Heart left ventricle (tissue), 16 donors: ENCODE measurements around the gene AKAP13. TPM values are rescaled to one million over a fixed set of nuclear protein-coding genes. Genes with fewer than 3 reads are reported as not detected.
"Not testable (repeated sequence)": the region's sequence is repeated elsewhere in the genome, so short reads cannot be mapped to it uniquely, and the experiment has no call there.

Source experiments
- ATAC-seq, 4 donors: fragments of 200-7000 bp; cut with Tn5 transposase; one replicate each; pipeline ENCODE4 v1.9.1; 2020 to 2022; ENCODE audit warnings: moderate library complexity in 4 of 4, mild to moderate bottlenecking in 3 of 4, moderate number of reproducible peaks in 1 of 4
- DNase-seq, 5 donors: peaks; one replicate each; pipeline ENCODE4 v3.0.0-alpha.2; 2020
- H3K27ac ChIP-seq, 12 donors: fragments of 200-600 bp; sonication (generic) in 4 of 12; one replicate each; pipeline versions ENCODE4 v1.5.0 to v1.8.0; 2016 to 2022; ENCODE audit warnings: mild to moderate bottlenecking in 2 of 12
- H3K27me3 ChIP-seq, 9 donors: fragments of 200-600 bp; sonication (generic) in 2 of 9; one replicate each; pipeline versions ENCODE4 v1.5.1 to v1.8.0; 2016 to 2022; ENCODE audit warnings: mild to moderate bottlenecking in 3 of 9
- H3K36me3 ChIP-seq, 9 donors: fragments of 200-600 bp; sonication (generic) in 2 of 9; one replicate each; pipeline versions ENCODE4 v1.5.0 to v1.8.0; 2018 to 2022; ENCODE audit warnings: mild to moderate bottlenecking in 2 of 9
- H3K4me1 ChIP-seq, 12 donors: fragments of 200-600 bp; sonication (generic) in 4 of 12; one replicate each; pipeline versions ENCODE4 v1.5.0 to v1.8.0; 2016 to 2022; ENCODE audit warnings: mild to moderate bottlenecking in 3 of 12
- H3K4me3 ChIP-seq, 12 donors: fragments of 200-600 bp; sonication (generic) in 4 of 12; one replicate each; pipeline versions ENCODE4 v1.5.0 to v1.8.0; 2017 to 2022; ENCODE audit warnings: mild to moderate bottlenecking in 9 of 12, moderate library complexity in 4 of 12
- H3K9me3 ChIP-seq, 12 donors: fragments of 200-600 bp; sonication (generic) in 4 of 12; one replicate each; pipeline versions ENCODE4 v1.5.0 to v1.8.0; 2016 to 2022; ENCODE audit warnings: mild to moderate bottlenecking in 1 of 12
- POLR2A ChIP-seq, 2 donors: fragments of 450-650 bp; IDR thresholded peaks; one replicate each; pipeline ENCODE4 v1.6.1; 2017; ENCODE audit warnings: antibody characterized with exemption in 2 of 2, mild to moderate bottlenecking in 2 of 2, moderate library complexity in 2 of 2
- WGBS, 4 donors: extraction: QIAGEN DNeasy Blood & Tissue Kit in 2 of 4; methylation state at CpG; one replicate each; pipeline versions ENCODE4 v1.1.5 to v1.1.7; 2013 to 2018; 5-methylcytosine and 5-hydroxymethylcytosine counted together
- intact Hi-C, 10 donors: fragments of 100-400 bp; cut with DNase I; formaldehyde crosslinking; loops; one replicate each; pipeline versions ENCODE4 v1.11.1 to v1.14.2; 2022
- polyA plus RNA-seq, 2 donors: library from polyadenylated mRNA; stranded (reverse); fragments of 200-250 nt; gene quantifications; one replicate each; pipeline ENCODE4 v1.2.3, GENCODE V29; 2013
- total RNA-seq, 9 donors: library from RNA; depleted of rRNA in 2 of 9; stranded (reverse); fragments of >200 nt in 2 of 9; fragmentation: NEBNext Ultra II Directional in 3 of 9; extraction: Animal tissue kit (Norgen Biotek cat#: 25700) in 3 of 9; gene quantifications; one replicate each; pipeline versions ENCODE4 v1.1.0 to v1.2.4, GENCODE V29; 2016 to 2023
- TF ChIP-seq, protein P1 (sequence below), 12 donors: fragments of 200-600 bp; sonication (generic) in 4 of 12; IDR thresholded peaks; one replicate each; pipeline versions ENCODE4 v1.5.0 to v1.8.0; 2018 to 2022; ENCODE audit warnings: antibody characterized with exemption in 12 of 12, mild to moderate bottlenecking in 5 of 12
- donor health status: ischemic (EF 13 %, LVEDD 7.1; RV severe dilation, severe dysfunction).
- donor health status: healthy with polysubstance abuse.
- donor health status: DM: no; HTN: yes; CAD: no.
- donor health status: DM: no; HTN: no; CAD: no.
- donor health status: ischemic (EF 25% LVEDD 6.9; RV normal size, moderate dysfunction).
- donor health status: ischemic (EF 25% LVEDD 5.7; RV mildly dilated, moderate dysfunction).
- donor health status: healthy.
- donor health status: DM: yes; HTN: yes; CAD: no.
- donor health status: ischemic (EF 35%, LVEDD 5.7; RV mildly dilated, moderate dysfunction).
- donor health status: nonischemic (EF 11% LVEDD 7.7; RV severe dilation, severe dysfunction).
- donor health status: DM: yes; HTN: yes; CAD: no.
- donor health status: PGD.
- donor health status: ischemic (EF 29% LVEDD 5.4; RV normal size, mild dysfunction).
- donor health status: nonischemic (EF 23%, LVEDD 6.1; RV moderate dilation, normal function).

The AKAP13 gene
- total and polyA plus RNA-seq, 11 donors = 124 to 598 (median 340) TPM

DNA sequence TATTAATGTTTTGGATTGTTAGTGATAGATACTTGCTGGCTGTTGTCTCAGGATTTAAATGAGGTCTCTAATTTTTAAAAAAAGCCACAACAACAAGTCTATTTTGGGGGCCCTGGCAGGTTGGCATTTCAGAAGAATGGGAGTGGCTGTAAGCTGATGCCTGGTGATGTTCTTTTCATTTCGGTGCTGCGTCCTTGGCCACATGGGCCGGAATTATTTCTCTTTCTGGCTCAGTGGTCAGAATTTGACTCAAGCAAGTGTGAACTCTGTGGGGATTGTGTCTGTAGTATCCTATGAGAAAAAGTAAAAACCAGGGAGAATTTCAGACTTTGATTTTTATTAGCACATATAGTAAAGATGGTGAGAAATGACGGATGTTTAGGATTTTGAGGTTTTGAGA, 203.0 kb downstream of the AKAP13 start:
- ATAC-seq = peak; percentile 4 to 32 (median 11)
- TF ChIP-seq, protein P1, sequence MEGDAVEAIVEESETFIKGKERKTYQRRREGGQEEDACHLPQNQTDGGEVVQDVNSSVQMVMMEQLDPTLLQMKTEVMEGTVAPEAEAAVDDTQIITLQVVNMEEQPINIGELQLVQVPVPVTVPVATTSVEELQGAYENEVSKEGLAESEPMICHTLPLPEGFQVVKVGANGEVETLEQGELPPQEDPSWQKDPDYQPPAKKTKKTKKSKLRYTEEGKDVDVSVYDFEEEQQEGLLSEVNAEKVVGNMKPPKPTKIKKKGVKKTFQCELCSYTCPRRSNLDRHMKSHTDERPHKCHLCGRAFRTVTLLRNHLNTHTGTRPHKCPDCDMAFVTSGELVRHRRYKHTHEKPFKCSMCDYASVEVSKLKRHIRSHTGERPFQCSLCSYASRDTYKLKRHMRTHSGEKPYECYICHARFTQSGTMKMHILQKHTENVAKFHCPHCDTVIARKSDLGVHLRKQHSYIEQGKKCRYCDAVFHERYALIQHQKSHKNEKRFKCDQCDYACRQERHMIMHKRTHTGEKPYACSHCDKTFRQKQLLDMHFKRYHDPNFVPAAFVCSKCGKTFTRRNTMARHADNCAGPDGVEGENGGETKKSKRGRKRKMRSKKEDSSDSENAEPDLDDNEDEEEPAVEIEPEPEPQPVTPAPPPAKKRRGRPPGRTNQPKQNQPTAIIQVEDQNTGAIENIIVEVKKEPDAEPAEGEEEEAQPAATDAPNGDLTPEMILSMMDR (IDR thresholded peaks at IDR 0.05) = no peak
- peak in 1 of 2 donors; percentile 29 for TF ChIP-seq POLR2A (IDR thresholded peaks at IDR 0.05)
- Histone ChIP-seq H3K4me1 (peaks cover 23 to 95% (median 81%) of the 10 kb centered on the region in 12 donors), H3K27me3 (no peaks in the 10 kb centered on the region), H3K36me3 (peaks cover 0 to 52% (median 46%) of the 10 kb centered on the region in 9 donors), H3K4me3 (peak overlapping the region; percentile 29 to 66 (median 53)), H3K27ac (peak overlapping the region; percentile 82 to 96 (median 88)), H3K9me3 (no peaks in the 10 kb centered on the region)
- DNase-seq = peak in 4 of 5 donors; percentile 46 to 55 (median 48)
- 14 to 31% (median 24%) methylated on average over 4 of the region's 4 CpGs for WGBS, 4 donors
- intact Hi-C loops = loop anchor here in 7 of 10 donors (2.0 to 10.0 kb wide), 11 partner anchors 39 to 251 kb away; no protein-coding TSS in a partner anchor

DNA sequence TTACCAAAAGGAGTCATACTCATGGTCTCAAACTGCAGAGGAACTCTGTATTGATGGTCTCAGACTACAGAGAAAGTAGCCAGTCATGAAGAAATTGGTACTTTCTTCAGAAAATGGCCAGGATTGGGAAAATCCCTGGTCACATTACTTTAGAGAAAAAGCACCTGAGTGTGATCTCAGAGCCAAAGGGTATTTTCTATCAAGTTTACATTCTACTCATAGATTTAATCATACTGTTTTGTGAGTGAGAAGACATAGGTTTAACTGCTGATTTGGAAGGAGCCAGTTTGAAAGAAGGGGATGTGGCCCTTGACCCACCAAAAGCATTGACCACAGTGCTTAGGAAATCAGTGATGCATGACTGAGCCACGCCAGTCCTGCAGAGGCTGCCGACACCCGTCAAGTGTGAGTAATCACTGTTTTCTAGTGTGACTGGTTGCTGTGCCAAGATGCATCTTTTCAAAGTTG, 203.6 kb downstream of the AKAP13 start:
- WGBS, 4 donors = 24 to 36% (median 28%) methylated on average over 3 of the region's 3 CpGs

DNA sequence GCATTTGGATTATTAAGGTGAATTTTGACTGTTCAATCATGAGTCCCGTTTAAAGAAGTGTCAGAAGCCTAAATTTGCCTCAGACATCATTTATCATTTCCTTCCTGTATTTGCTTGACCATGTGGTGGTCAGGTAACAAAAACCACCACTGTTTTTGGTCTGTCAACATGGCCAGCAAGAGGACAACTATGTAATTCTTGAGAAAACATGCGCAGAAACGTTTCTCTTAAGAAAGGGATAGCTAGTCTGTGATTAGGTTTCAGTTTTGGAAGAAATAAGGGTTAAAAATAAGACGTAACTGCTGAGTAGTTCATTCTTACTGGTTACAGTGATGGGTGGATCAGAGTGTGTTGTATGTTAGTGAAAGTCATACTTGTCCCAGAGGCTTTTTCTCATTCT, 204.5 kb downstream of the AKAP13 start:
- TF ChIP-seq, protein P1 (IDR thresholded peaks at IDR 0.05) = no peak
- TF ChIP-seq POLR2A (IDR thresholded peaks at IDR 0.05) = no peak
- peaks cover 0 to 54% (median 41%) of the 10 kb centered on the region in 9 donors for H3K36me3 ChIP-seq
- H3K27ac ChIP-seq = peak overlapping the region in 11 of 12 donors; percentile 9 to 96 (median 88)
- peak overlapping the region in 9 of 12 donors; percentile 10 to 66 (median 55) for H3K4me3 ChIP-seq
- no peaks in the 10 kb centered on the region for H3K9me3 ChIP-seq
- peaks cover 19 to 95% (median 79%) of the 10 kb centered on the region in 12 donors for H3K4me1 ChIP-seq
- H3K27me3 ChIP-seq = no peaks in the 10 kb centered on the region
- WGBS, 4 donors = 31 to 36% (median 33%) methylated on average over 4 of the region's 4 CpGs
- intact Hi-C loops = loop anchor here in 7 of 10 donors (5.0 to 10.0 kb wide), 10 partner anchors 37 to 253 kb away; no protein-coding TSS in a partner anchor
- DNase-seq (no peak), ATAC-seq (no peak)

More for the DNA sequence above, 203.6 kb downstream of the AKAP13 start:
- H3K27ac ChIP-seq = peak overlapping the region; percentile 82 to 96 (median 88)
- H3K4me3 ChIP-seq = peak overlapping the region in 11 of 12 donors; percentile 29 to 66 (median 54)
- ATAC-seq (peak in 2 of 4 donors; percentile 20 to 21), DNase-seq (peak; percentile 35 to 71 (median 69))
- peaks cover 0 to 55% (median 43%) of the 10 kb centered on the region in 9 donors for H3K36me3 ChIP-seq
- peaks cover 23 to 95% (median 81%) of the 10 kb centered on the region in 12 donors for H3K4me1 ChIP-seq
- no peaks in the 10 kb centered on the region for H3K9me3 ChIP-seq
- TF ChIP-seq, protein P1 (IDR thresholded peaks at IDR 0.05) = no peak
- TF ChIP-seq POLR2A (IDR thresholded peaks at IDR 0.05) = peak in 1 of 2 donors; percentile 17
- intact Hi-C loops = loop anchor here in 7 of 10 donors (2.0 to 10.0 kb wide), 11 partner anchors 38 to 252 kb away; no protein-coding TSS in a partner anchor
- no peaks in the 10 kb centered on the region for H3K27me3 ChIP-seq

DNA sequence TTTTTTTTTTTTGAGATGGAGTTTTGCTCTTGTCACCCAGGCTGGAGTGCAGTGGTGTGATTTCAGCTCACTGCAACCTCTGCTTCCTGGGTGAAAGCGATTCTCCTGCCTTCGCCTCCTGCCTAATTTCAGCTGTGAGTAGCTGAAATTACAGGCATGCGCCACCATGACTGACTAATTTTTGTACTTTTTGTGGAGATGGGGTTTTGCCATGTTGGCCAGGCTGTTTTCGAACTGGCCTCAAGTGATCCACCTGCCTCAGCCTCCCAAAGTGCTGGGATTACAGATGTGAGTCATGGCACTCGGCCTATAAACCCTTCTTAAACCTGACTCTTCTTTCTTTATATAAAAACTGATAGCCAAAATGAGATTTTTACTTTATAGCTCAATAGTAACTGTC, 205.8 kb downstream of the AKAP13 start:
- peaks cover 0 to 63% (median 35%) of the 10 kb centered on the region in 9 donors for H3K36me3 ChIP-seq
- H3K4me3 ChIP-seq, H3K9me3 ChIP-seq, H3K27me3 ChIP-seq, DNase-seq, ATAC-seq: not testable (repeated sequence)
- WGBS, 4 donors = 89 to 94% (median 91%) methylated on average over 5 of the region's 5 CpGs
- H3K27ac ChIP-seq = peak overlapping the region in 4 of 12 donors; percentile 71 to 96 (median 94)
- peaks cover 16 to 95% (median 79%) of the 10 kb centered on the region in 12 donors for H3K4me1 ChIP-seq
- intact Hi-C loops = loop anchor here in 4 of 10 donors (10.0 kb wide), 4 partner anchors 91 to 251 kb away; no protein-coding TSS in a partner anchor
